DOHH2 (cell line): Measurements from ENCODE around the gene ATXN7.

Experiments used
- EZH2phosphoT487 ChIP-seq: fragments of 200-600 bp; sonication (generic); IDR thresholded peaks from 2 replicates; pipeline ENCODE4 v1.6.1; 2017; ENCODE audit warnings: borderline replicate concordance, mild to moderate bottlenecking, antibody characterized with exemption, low read length, moderate library complexity, mixed read lengths
- TF ChIP-seq, protein P1 (sequence below): fragments of 200-600 bp; sonication (generic); IDR thresholded peaks from one replicate; pipeline ENCODE4 v1.5.1; 2014; ENCODE audit warnings: antibody characterized with exemption, mild to moderate bottlenecking, low read depth, low read length; ENCODE audit not compliant: poor library complexity, severe bottlenecking

DNA sequence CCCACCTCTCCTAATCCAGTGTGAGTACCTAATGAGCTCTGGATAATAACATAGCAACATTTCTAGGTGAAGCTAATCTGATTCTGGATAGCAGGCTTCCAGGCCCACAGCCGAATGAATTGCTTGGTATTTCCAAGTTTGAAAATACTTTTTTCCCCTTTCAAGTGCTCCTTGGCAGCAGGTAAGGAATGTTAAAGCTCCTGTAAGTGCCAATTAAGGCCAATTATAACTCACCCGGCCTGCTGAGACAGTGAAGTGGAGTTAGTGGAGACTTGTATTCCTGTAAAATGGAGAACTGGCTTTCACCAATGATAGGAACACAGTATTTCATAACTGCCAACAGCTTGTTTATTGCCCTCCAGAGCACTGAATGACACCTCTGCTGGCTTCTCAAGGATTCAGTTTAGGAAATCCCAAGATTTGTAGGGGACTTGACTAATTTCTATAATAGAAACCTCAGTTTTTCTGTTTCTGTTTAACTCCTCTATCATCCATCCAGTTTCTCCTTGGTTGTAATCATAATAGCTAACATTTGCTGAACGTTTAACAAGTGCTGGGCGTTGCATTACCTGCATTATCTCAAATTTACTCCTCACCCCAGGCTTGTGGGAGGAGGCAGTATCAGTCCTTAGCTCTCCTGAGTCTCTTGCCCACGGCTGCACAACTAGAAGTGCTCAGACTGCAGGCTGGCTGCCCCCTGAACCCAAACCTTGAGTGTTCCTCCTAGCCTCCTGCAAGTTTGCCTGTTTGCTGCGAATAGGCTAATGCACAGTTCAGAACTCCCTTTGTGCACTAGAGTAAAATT lies 101.2 kb downstream of the ATXN7 start:
- TF ChIP-seq, protein P1, sequence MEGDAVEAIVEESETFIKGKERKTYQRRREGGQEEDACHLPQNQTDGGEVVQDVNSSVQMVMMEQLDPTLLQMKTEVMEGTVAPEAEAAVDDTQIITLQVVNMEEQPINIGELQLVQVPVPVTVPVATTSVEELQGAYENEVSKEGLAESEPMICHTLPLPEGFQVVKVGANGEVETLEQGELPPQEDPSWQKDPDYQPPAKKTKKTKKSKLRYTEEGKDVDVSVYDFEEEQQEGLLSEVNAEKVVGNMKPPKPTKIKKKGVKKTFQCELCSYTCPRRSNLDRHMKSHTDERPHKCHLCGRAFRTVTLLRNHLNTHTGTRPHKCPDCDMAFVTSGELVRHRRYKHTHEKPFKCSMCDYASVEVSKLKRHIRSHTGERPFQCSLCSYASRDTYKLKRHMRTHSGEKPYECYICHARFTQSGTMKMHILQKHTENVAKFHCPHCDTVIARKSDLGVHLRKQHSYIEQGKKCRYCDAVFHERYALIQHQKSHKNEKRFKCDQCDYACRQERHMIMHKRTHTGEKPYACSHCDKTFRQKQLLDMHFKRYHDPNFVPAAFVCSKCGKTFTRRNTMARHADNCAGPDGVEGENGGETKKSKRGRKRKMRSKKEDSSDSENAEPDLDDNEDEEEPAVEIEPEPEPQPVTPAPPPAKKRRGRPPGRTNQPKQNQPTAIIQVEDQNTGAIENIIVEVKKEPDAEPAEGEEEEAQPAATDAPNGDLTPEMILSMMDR: no peak
- TF ChIP-seq EZH2phosphoT487: no peak
